Subcutaneous adipose tissue (tissue), 4 donors: ENCODE measurements around the gene MPZ. TPM values are rescaled to one million over a fixed set of nuclear protein-coding genes. Genes with fewer than 3 reads are reported as not detected.

Experiments
- CTCF ChIP-seq: fragments of 450-650 bp; IDR thresholded peaks from one replicate; pipeline ENCODE4 v1.5.1; 2016; ENCODE audit warnings: low read depth, mild to moderate bottlenecking, control low read depth, antibody characterized with exemption, moderate library complexity
- total RNA-seq, 4 donors: library from RNA; depleted of rRNA; stranded (reverse); fragments of >200 nt; gene quantifications; one replicate each; pipeline ENCODE4 v1.1.0, GENCODE V29; 2016

The MPZ gene
- total RNA-seq, 4 donors from 2014 or later = 2.4 to 7.8 (median 3.9) TPM

DNA sequence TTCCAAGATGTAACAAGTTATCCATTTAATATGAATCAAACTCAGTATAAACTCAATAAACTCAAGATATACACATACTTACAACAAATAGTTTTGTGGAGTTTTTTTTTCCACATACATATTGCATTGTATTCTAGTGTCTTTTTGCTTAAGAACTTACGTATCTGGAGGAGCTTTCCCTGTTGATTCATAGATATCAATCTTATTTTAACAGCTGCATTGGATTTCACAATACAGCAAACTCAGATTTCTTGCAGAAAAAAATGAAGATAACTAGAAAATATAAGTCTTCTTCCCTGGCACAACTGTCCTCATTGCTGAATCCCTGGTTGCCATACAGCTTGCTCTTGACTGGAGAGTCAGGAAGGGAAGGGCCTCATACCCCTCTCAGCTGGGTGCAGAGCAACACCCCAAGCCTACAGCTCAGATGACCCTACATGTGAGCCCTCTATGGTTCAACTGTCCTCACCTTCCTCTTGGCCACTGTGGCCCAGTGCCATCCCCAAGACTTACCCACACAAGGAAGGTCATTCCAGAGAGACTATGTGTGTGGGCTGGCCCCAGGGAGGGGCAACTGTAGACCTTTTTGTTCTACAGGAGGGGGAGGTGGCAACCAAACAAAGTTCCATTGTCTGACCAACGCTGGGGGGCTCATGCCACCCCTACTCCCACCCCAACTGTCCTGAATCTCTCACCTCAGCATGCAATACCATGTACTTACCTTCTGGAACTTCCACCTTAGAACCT lies 1.7 kb downstream of the MPZ start:
- no peak for TF ChIP-seq CTCF

DNA sequence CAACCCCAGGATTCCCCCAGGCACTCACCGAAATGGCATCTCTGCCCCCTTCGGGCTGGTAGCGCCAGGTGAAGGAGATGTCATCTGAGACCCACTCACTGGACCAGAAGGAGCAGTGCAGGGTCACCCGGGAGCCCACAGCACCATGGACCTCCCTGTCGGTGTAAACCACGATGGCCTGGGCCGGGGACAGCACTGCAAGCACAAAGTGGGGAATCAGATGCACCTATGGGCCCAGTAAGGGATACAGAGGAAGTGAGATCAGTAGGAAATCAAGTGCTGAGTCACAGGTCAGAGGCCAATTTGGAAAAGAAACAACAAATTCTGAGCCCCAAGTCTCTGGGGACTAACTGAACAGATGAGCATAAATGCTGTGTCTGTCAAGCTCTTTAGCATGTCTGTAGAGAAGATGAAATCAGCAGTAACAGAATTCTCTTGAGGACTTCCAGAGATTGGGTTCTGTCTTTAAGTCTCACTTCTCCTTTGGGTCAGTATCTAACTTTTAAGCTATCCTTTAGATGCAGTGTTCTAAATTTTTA lies 2.5 kb downstream of the MPZ start:
- TF ChIP-seq CTCF = no peak

DNA sequence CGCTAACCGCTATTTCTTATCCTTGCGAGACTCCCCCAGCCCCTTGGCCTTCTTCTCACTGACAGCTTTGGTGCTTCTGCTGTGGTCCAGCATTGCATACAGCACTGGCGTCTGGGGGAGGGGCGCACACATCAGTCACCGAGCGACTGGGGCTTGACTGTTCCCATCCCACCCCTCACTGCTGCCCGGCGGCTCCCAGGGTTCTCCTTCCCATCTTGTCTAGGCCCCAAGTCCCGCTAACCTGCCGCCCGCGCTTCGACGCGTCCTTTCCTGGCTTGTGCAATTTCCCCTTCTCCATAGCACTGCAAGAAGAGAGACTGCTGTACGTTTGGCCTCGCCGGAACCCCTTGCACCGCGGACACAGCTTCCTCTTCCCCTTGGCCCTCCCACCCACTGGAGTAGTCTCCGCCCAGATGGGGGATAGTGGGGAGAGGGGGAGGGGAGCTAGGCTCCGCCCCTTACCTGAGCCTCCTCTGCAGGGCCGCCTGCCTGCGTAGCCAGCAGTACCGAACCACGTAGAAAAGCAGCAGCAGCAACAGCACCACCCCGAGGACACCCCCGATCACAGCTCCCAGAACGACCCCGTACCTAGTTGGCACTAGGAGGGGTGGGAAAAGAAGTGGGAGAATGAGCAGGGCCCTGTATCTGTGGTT lies 3.8 kb downstream of the MPZ start:
- no peak for TF ChIP-seq CTCF

GRCh38 chr1:161304927-161305866 lies 4.6 kb downstream of the MPZ start:
- no peak for TF ChIP-seq CTCF

- no peak for TF ChIP-seq CTCF
These were observed 9.3 kb downstream of the MPZ start for GRCh38 chr1:161300478-161300877.

DNA sequence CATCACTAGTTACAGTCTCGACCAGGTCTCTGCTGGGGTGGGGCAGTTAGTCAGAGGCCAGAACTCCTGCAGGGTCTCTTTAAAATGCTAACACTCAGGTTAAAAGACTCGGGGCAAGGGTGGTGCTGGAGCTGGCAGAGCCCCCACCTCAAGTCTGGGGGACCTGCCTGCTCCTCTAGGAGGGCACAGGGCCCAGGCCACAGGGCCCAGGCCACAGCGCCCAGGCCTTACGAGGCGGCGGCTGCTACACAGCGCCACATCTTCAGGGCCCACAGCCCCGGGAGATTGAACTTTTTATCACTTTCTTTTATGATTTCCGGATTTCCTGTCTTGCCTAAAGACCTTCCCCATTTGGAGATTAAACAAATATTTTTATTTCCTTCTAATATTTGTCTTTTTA lies 10.4 kb downstream of the MPZ start:
- TF ChIP-seq CTCF = no peak
